K562 (cell line): ENCODE results near the gene RBPJ. TPM values are rescaled to one million over a fixed set of nuclear protein-coding genes. Genes with fewer than 3 reads are reported as not detected.

Experiments
- ATAC-seq: fragments of 200-7000 bp; cut with Tn5 transposase; 3 replicates; pipeline ENCODE4 v1.9.1; 2020; ENCODE audit warnings: moderate library complexity
- BruUV-seq: library from RNA; stranded (reverse); fragments of 400-500 nt; replicated peaks from 2 replicates; lab custom pipeline; 2021; lab: Mats Ljungman, UMichigan
- CTCF ChIA-PET: fragments of 300-600 bp; formaldehyde crosslinking; extraction: SDS; loops from one replicate; lab custom pipeline; 2021; ENCODE audit warnings: low intra/inter-chr PET ratio; lab: Yijun Ruan, JAX
- POLR2A ChIA-PET: fragments of 300-600, 350-650 bp; sonication (Branson Sonifier 250); formaldehyde crosslinking; extraction: SDS; loops from one replicate; lab custom pipeline; 2021; ENCODE audit warnings: antibody characterized with exemption, inconsistent platforms; lab: Yijun Ruan, JAX
- DNase-seq, 4 experiments: peaks; one replicate each; pipeline versions ENCODE4 v3.0.0 to v3.0.0-alpha.2; 2011 to 2018; ENCODE audit warnings: low spot score in 3 of 4, mixed read lengths in 3 of 4; ENCODE audit errors: extremely low read depth in 1 of 4
- FAIRE-seq: peaks from 2 replicates; lab custom pipeline; 2011; peaks lifted over from hg19 to GRCh38; lab: Jason Lieb, UNC
- H2AFZ ChIP-seq: 2 replicates; pipeline ENCODE4 v1.6.0; 2011; ENCODE audit warnings: low read depth, low read length, control low read depth, inconsistent platforms
- H3K27ac ChIP-seq: fragments of 200-600 bp; 3 replicates; pipeline ENCODE4 v1.8.0; 2011; ENCODE audit warnings: low read depth, mild to moderate bottlenecking, control low read depth, inconsistent platforms, low read length, moderate library complexity, mixed read lengths; ENCODE audit errors: extremely low read depth
- H3K27me3 ChIP-seq, 2 experiments: fragments of 300-600 bp in 1 of 2; 2 replicates in 1 of 2; 3 replicates in 1 of 2; pipeline versions ENCODE4 v1.6.0 to v1.8.0; 2011; ENCODE audit warnings: inconsistent platforms in 2 of 2, low read length in 2 of 2, mild to moderate bottlenecking in 1 of 2, mixed read lengths in 1 of 2, moderate library complexity in 1 of 2; ENCODE audit not compliant: control insufficient read depth in 2 of 2, insufficient read depth in 2 of 2
- H3K36me3 ChIP-seq: fragments of 300-600 bp; 3 replicates; pipeline ENCODE4 v1.8.0; 2011; ENCODE audit warnings: mild to moderate bottlenecking, low read length, inconsistent platforms; ENCODE audit not compliant: control insufficient read depth, insufficient read depth
- H3K4me1 ChIP-seq, 2 experiments: fragments of 200-600 bp in 1 of 2; replicated peaks in 1 of 2; 2 replicates in 1 of 2; 3 replicates in 1 of 2; pipeline versions ENCODE4 v1.5.1 to v1.8.0; 2011; ENCODE audit warnings: inconsistent platforms in 2 of 2, low read length in 2 of 2, mild to moderate bottlenecking in 1 of 2, mixed read lengths in 1 of 2, moderate library complexity in 1 of 2; ENCODE audit not compliant: control insufficient read depth in 2 of 2, insufficient read depth in 2 of 2
- H3K4me2 ChIP-seq: 2 replicates; pipeline ENCODE4 v1.6.1; 2011; ENCODE audit warnings: low read length, control low read depth, inconsistent platforms, mixed read lengths; ENCODE audit not compliant: insufficient read depth
- H3K4me3 ChIP-seq: fragments of 200-600 bp; sonication (generic), shearing (Covaris generic); 2 replicates; pipeline ENCODE4 v1.5.1; 2016; ENCODE audit warnings: control low read depth, inconsistent platforms
- H3K79me2 ChIP-seq: fragments of 200-600 bp; 3 replicates; pipeline ENCODE4 v1.8.0; 2011; ENCODE audit warnings: low read length, inconsistent platforms; ENCODE audit not compliant: control insufficient read depth, insufficient read depth
- H3K9ac ChIP-seq, 2 experiments: 2 replicates each; pipeline versions ENCODE4 v1.6.0 to v1.6.1; 2011; ENCODE audit warnings: low read depth in 2 of 2, low read length in 2 of 2, control low read depth in 1 of 2, inconsistent platforms in 1 of 2, mild to moderate bottlenecking in 1 of 2, mixed read lengths in 1 of 2; ENCODE audit not compliant: insufficient read depth in 1 of 2
- H3K9me1 ChIP-seq: one replicate; pipeline ENCODE4 v1.6.0; 2011; ENCODE audit warnings: inconsistent platforms, mild to moderate bottlenecking, low read length, moderate library complexity; ENCODE audit not compliant: control insufficient read depth, insufficient read depth
- H3K9me3 ChIP-seq: replicated peaks from 2 replicates; pipeline ENCODE4 v1.5.1; 2011; ENCODE audit warnings: low read depth, low read length, inconsistent platforms; ENCODE audit not compliant: control insufficient read depth, insufficient read depth
- H4K20me1 ChIP-seq: replicated peaks from 2 replicates; pipeline ENCODE4 v1.6.1; 2011; ENCODE audit warnings: low read length, inconsistent platforms, mixed read lengths; ENCODE audit not compliant: control insufficient read depth, insufficient read depth
- CBFA2T3 ChIP-seq: fragments of 450-650 bp; IDR thresholded peaks from 2 replicates; pipeline ENCODE4 v1.6.1; 2017
- E2F3 ChIP-seq: fragments of 250-450 bp; sonication (Bioruptor Pico); IDR thresholded peaks from 2 replicates; pipeline ENCODE4 v1.4.0; 2020; ENCODE audit warnings: mild to moderate bottlenecking
- ELF2 ChIP-seq: fragments of 250-450 bp; sonication (Bioruptor Pico); IDR thresholded peaks from 2 replicates; pipeline ENCODE4 v1.5.0; 2021; ENCODE audit warnings: mild to moderate bottlenecking
- ELK1 ChIP-seq: sonication (generic); formaldehyde crosslinking; IDR thresholded peaks from 2 replicates; pipeline ENCODE4 v1.8.1; 2022; ENCODE audit warnings: missing genetic modification reagents
- HIVEP1 ChIP-seq: fragments of 250-450 bp; sonication (Bioruptor Pico); IDR thresholded peaks from 2 replicates; pipeline ENCODE4 v1.4.0; 2020; ENCODE audit warnings: mild to moderate bottlenecking
- HOMEZ ChIP-seq: fragments of 250-450 bp; sonication (Bioruptor Pico); IDR thresholded peaks from 2 replicates; pipeline ENCODE4 v1.4.0; 2020; ENCODE audit warnings: mild to moderate bottlenecking, moderate library complexity
- KLF13 ChIP-seq: fragments of 450-650 bp; IDR thresholded peaks from 2 replicates; pipeline ENCODE4 v1.6.1; 2016; ENCODE audit warnings: missing genetic modification characterization, low read depth, mild to moderate bottlenecking, missing compliant biosample characterization, moderate library complexity, borderline replicate concordance
- MTA2 ChIP-seq: fragments of 450-650 bp; IDR thresholded peaks from 2 replicates; pipeline ENCODE4 v1.6.1; 2016; ENCODE audit warnings: low read depth
- MXD1 ChIP-seq: fragments of 250-450 bp; sonication (Bioruptor Pico); IDR thresholded peaks from 2 replicates; pipeline ENCODE4 v1.8.0; 2021; ENCODE audit warnings: borderline replicate concordance, mild to moderate bottlenecking, moderate library complexity; ENCODE audit not compliant: poor library complexity, severe bottlenecking
- PML ChIP-seq: IDR thresholded peaks from 2 replicates; pipeline ENCODE4 v1.6.1; 2012; ENCODE audit warnings: low read length, inconsistent platforms
- POLR2B ChIP-seq: fragments of 450-650 bp; IDR thresholded peaks from 2 replicates; pipeline ENCODE4 v1.6.1; 2018; ENCODE audit warnings: low read depth; ENCODE audit not compliant: partially characterized antibody
- PPARD ChIP-seq: fragments of 250-450 bp; sonication (Bioruptor Pico); IDR thresholded peaks from 2 replicates; pipeline ENCODE4 v1.8.0; 2022; ENCODE audit warnings: inconsistent platforms, mild to moderate bottlenecking, moderate library complexity
- TBP ChIP-seq: optimal IDR thresholded peaks from 2 replicates; pipeline ENCODE3; 2011; ENCODE audit warnings: low read depth, low read length, improper control_type of control experiment
- ZBTB9 ChIP-seq: fragments of 450-650 bp; formaldehyde crosslinking; IDR thresholded peaks from 2 replicates; pipeline ENCODE4 v1.4.0; 2020; ENCODE audit warnings: mild to moderate bottlenecking, moderate library complexity
- ZNF217 ChIP-seq: sonication (generic); formaldehyde crosslinking; IDR thresholded peaks from 2 replicates; pipeline ENCODE4 v1.8.0; 2022; ENCODE audit warnings: mild to moderate bottlenecking, missing genetic modification reagents
- WGBS: fragments of 100-300 bp; shearing (Covaris generic); methylation state at CpG from one replicate; pipeline ENCODE4 v1.1.6; 2016; ENCODE audit warnings: low coverage, mixed read lengths; ENCODE audit not compliant: insufficient coverage; ENCODE audit errors: missing lambda C conversion rate; 5-methylcytosine and 5-hydroxymethylcytosine counted together
- in situ Hi-C: fragments of 300-500 bp; cut with MboI; formaldehyde crosslinking; loops from 4 replicates; pipeline ENCODE4 v1.15.0; 2018; ENCODE audit warnings: inconsistent platforms, mixed read lengths
- intact Hi-C: fragments of 100-400 bp; cut with micrococcal nuclease; formaldehyde crosslinking; loops from 2 replicates; pipeline ENCODE4 v1.14.2; 2022
- polyA plus RNA-seq, 8 experiments: library from polyadenylated mRNA; depleted of rRNA in 4 of 8; stranded (reverse) in 5 of 8; unstranded in 3 of 8; fragments of >200 nt; fragmentation: Nextera tagmentation in 2 of 8; fragmentation: Illumina TruSeq in 1 of 8; extraction: Ambion mirVana in 2 of 8; extraction: Trizol in 1 of 8; gene quantifications; 2 replicates each; pipeline versions ENCODE4 v1.2.1 to v1.2.3, GENCODE V29; 2011 to 2014; ENCODE audit warnings: inconsistent platforms in 1 of 8, missing spikeins in 1 of 8
- total RNA-seq, 7 experiments: library from RNA; depleted of rRNA in 6 of 7; stranded (reverse); fragments of >200 nt in 6 of 7; fragmentation: Illumina TruSeq in 2 of 7; extraction: Trizol in 2 of 7; gene quantifications; 2 replicates each; pipeline versions ENCODE4 v1.2.1 to v1.2.3, GENCODE V29; 2011 to 2021; ENCODE audit warnings: low replicate concordance in 1 of 7
- TF ChIP-seq, protein P1 (sequence below): IDR thresholded peaks from 2 replicates; pipeline ENCODE4 v1.6.1; 2016; ENCODE audit warnings: missing genetic modification characterization, missing compliant biosample characterization
- TF ChIP-seq, protein P2 (sequence below): IDR thresholded peaks from 2 replicates; pipeline ENCODE4 v1.6.1; 2011; ENCODE audit not compliant: insufficient read length; ENCODE audit errors: extremely low read depth

Gene RBPJ
- total and polyA plus RNA-seq, 9 of the 15 experiments (the other 6 are each of a cell fraction or from before 2014, with no cell fraction given) = 17.2 to 49.4 (median 33.8) TPM

DNA sequence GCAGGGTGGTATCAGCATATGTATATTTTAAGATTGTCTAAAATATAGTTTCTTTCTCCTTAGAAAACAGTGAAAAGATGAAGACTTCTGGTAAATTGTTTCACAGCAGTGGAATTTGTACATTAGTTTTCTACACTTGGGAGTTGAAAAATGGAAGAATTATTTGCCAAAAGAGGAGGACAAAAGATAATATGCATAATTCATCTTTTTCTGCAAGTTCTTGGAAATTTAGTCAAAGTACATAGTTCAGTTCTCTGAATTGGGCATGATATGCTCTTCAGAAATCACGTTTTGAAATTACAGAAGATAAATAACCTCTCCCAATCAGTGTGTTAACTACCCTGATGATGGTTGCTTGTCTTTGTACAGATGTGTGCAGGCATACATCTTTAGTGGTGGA lies 47.0 kb downstream of the RBPJ start:
- H3K79me2 ChIP-seq = peaks cover 25% of the 10 kb centered on the region
- H3K9ac ChIP-seq = no peak overlapping the region
- H3K4me3 ChIP-seq = no peak overlapping the region
- 7% methylated on average over 1 of the region's 1 CpG for WGBS
- H3K9me3 ChIP-seq = no peaks in the 10 kb centered on the region
- in situ Hi-C loops = no loop called here
- H3K27ac ChIP-seq = no peak overlapping the region
- H4K20me1 ChIP-seq = 0 out of 2 replicates have a peak, but pooled peaks cover 4% of the 10 kb centered on the region
- ChIA-PET CTCF (no interaction called here), POLR2A (no interaction called here)
- intact Hi-C loops = no loop called here
- H2AFZ ChIP-seq = no peak overlapping the region
- peaks cover 0 to 6% of the 10 kb centered on the region in 2 experiments; a peak in 2 of 5 replicates for H3K4me1 ChIP-seq
- TF ChIP-seq MTA2 = no peak
- TF ChIP-seq, protein P1, sequence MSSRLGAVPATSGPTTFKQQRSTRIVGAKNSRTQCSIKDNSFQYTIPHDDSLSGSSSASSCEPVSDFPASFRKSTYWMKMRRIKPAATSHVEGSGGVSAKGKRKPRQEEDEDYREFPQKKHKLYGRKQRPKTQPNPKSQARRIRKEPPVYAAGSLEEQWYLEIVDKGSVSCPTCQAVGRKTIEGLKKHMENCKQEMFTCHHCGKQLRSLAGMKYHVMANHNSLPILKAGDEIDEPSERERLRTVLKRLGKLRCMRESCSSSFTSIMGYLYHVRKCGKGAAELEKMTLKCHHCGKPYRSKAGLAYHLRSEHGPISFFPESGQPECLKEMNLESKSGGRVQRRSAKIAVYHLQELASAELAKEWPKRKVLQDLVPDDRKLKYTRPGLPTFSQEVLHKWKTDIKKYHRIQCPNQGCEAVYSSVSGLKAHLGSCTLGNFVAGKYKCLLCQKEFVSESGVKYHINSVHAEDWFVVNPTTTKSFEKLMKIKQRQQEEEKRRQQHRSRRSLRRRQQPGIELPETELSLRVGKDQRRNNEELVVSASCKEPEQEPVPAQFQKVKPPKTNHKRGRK (tag) = no peak
- no peak for TF ChIP-seq HIVEP1 (CRISPR knock-in tag)
- no peak for TF ChIP-seq PML
- no peak for TF ChIP-seq ZBTB9 (CRISPR knock-in tag)
- TF ChIP-seq E2F3 (CRISPR knock-in tag) = no peak
- no peak for TF ChIP-seq TBP
- TF ChIP-seq KLF13 = no peak
- TF ChIP-seq HOMEZ (CRISPR knock-in tag) = no peak
- TF ChIP-seq ELK1 (CRISPR knock-in tag) = no peak
- TF ChIP-seq, protein P2, sequence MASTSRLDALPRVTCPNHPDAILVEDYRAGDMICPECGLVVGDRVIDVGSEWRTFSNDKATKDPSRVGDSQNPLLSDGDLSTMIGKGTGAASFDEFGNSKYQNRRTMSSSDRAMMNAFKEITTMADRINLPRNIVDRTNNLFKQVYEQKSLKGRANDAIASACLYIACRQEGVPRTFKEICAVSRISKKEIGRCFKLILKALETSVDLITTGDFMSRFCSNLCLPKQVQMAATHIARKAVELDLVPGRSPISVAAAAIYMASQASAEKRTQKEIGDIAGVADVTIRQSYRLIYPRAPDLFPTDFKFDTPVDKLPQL = no peak
- no peak for TF ChIP-seq MXD1 (CRISPR knock-in tag)
- no peak for TF ChIP-seq PPARD (CRISPR knock-in tag)
- no peak for TF ChIP-seq ZNF217 (CRISPR knock-in tag)
- no peak for TF ChIP-seq CBFA2T3
- no peak for TF ChIP-seq ELF2 (CRISPR knock-in tag)
- TF ChIP-seq POLR2B = no peak
- BruUV-seq = no TSS peak
- H3K9me1 ChIP-seq = no peaks in the 10 kb centered on the region
- DNase-seq (no peak), FAIRE-seq (peak; percentile 15), ATAC-seq (no peak)
- H3K36me3 ChIP-seq = 0 out of 3 replicates have a peak, but pooled peaks cover 3% of the 10 kb centered on the region
- no peak overlapping the region for H3K4me2 ChIP-seq
- H3K27me3 ChIP-seq = no peaks in the 10 kb centered on the region
